Activated CD8-positive, alpha-beta memory T cell treated with anti-CD3 and anti-CD28 coated beads, Interleukin-2, amount 50 U/mL, for 48 hours (primary cell): ENCODE results near the gene ZFP30.
"Not testable (repeated sequence)": the region's sequence is repeated elsewhere in the genome, so short reads cannot be mapped to it uniquely, and the experiment has no call there.

Source experiments
- DNase-seq: peaks from one replicate; pipeline ENCODE4 v3.0.0-alpha.2; 2020

The ZFP30 gene

DNA sequence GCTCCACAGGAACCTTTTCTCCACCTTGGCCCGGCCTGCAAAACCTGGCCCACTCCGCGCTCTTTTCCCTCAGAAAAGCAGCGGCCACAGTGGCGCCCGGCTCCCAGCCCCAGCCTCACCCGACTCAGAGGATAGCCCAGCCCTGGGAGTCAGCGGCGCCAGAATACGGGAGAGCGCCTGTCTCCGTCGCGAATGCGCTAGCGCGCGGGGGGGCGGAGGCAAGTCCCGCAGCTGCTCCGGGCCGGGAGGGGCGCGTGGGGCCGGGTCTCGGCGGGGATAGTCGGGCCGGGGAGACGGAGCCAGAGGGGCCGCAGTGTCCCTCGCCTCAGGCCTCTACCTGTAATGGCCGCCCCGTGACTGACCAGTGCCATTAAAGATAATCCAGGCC, at the start of gene ZFP30:
ZFP30 (minus strand) TSS at position 165 of the 388 bp plus-strand sequence. CDS start 7,643 bp downstream, outside the sequence.
- DNase-seq: peak; percentile 87

- no peak for DNase-seq
Observed at GRCh38 chr19:37699057-37699456, 43.8 kb upstream of the ZFP30 start.

DNA sequence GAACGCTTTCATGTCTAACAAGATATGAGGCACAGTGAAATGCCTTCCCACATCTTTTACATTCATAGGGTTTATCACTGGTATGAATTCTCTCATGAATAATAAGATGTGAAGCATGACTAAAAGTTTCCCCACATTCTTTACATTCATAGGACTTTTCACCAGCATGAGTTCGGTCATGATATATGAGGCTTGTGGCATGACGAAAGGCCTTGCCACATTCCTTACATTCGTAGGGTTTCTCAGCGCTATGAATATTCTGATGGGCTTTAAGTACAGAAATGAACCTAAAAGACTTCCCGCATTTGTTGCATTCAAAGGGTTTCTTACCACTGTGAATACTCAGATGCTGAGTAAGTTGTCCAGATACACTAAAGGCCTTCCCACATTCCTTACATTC, 43.0 kb upstream of the ZFP30 start:
- no peak for DNase-seq

GRCh38 chr19:37695144-37695899, 40.1 kb upstream of the ZFP30 start:
- DNase-seq: no peak

DNA sequence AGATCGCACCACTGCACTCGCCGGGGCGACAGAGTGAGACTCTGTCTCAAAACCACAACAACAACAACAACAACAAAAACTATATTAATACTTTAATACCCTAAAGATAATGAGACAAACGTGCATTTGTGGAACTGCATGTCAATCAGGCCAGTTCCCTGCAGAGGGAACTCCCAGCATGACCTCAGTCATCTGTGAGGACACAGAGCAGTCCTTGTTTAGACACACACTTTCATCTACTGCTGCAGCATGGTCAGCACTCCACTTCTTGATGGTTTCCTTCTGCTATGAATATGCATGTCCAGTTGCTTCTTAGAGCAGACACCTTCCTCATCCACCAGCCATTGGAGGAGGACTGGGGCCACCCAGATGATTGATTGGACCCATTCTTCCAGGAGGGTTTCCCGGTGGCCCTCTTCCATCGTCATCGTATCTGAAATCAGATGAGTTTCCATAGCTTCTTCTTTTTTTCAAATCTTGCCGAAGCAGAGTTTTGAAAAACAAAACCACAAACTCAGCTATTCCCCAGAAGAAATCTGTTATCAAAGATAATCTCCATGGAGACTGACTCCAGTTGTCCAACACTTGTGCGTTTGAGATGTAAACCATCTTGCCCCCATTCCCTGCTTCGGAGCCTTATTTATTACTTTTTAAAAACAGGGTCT, 37.8 kb upstream of the ZFP30 start:
- no peak for DNase-seq

- peak; percentile 86 for DNase-seq
Observed at GRCh38 chr19:37691881-37692504, 36.7 kb upstream of the ZFP30 start.

- DNase-seq: no peak
Observed at GRCh38 chr19:37683520-37683919, 28.3 kb upstream of the ZFP30 start.

DNA sequence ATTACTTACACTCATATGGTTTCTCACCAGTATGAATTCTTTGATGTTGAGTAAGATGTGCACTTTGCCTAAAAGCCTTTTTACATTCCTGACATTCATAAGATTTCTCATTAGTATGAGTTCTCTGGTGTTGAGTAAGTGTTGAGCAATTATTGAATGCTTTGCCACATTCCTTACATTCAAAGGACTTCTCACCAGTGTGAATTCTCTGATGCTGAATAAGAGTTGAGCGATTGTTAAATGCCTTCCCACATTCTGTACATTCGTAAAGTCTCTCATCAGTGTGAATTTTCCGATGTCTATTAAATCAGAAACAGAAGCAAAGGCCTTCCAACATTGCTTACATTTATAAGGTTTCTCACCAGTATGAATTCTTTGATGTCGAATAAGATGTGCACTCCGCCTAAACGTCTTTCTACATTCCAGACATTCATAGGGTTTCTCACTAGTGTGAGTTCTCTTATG, 14.2 kb upstream of the ZFP30 start:
- DNase-seq: no peak

GRCh38 chr19:37657157-37657556, 1.9 kb upstream of the ZFP30 start:
- DNase-seq: not testable (repeated sequence)

GRCh38 chr19:37655689-37656371, 565 bp upstream of the ZFP30 start:
- DNase-seq: peak; percentile 92

DNA sequence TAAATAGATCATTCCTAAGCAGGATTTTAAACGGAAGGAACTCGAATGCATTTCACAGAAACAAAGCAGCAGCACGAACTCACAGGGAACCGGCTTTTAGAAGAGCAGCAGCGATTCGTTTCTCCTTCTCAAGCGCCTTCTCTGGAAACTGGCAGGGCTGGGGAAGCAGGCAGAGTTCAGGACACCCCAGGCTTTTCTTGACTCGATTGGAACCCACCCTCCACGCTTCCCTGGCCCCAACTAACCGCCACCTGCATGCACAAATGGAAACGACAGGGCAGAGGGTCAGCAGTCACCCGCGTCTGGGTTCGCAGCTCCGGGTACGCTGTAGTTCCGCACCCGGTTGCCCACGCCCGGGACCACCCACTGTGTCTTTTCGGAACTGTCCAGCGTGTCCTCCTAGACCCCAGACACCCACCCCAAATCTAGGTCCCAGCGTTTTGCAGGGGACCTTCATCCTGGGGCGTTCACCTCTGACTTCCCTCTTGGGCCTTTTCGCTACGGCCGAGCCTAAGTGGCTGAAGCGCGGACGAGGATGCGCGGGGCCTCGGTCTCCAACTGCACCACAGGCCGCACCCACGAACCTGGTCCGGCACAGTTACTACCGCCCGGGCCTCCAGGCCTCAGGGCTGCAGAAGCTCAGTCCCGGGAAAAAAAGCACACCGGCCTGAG, 500 bp downstream of the ZFP30 start:
- peak; percentile 71 for DNase-seq

GRCh38 chr19:37654118-37654517, 1.1 kb downstream of the ZFP30 start:
- DNase-seq: no peak

DNA sequence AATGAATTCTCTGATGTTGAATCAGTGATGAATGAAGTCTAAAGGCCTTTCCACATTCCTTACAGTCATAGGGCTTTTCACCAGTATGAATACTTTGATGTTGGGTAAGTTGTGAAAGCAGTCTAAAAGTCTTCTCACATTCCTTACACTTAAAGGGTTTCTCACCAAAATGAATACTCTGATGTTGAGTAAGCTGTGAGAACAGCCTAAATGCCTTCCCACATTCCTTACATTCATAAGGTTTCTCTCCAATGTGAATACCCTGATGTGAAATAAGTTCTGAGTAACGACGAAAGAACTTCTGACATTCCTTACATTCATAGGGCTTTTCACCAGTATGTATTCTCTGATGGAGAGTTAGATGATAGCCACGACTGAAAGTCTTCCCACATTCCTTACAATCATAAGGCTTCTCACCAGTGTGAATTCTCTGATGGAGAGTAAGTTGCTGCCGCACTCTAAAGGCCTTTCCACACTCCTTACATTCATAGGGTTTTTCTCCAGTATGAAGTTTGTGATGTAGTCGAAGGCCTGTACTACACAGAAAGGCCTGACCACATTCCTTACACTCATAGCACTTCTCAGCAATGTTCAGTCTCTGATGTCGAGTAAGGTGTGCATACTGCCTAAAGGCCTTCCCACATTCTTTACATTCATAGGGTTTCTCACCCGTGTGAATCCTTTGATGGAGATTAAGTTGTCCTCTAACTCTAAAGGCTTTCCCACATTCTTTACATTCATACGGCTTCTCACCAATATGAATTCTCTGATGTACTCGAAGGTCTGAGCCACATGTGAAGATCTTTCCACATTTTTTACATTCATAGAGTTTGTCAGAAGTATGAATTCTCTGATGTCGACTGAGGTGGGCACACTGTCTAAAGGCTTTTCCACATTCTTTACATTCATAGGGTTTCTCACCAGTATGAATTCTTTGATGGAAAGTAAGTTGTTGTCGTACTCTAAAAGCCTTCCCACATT, 19.9 kb downstream of the ZFP30 start:
- DNase-seq: no peak

DNA sequence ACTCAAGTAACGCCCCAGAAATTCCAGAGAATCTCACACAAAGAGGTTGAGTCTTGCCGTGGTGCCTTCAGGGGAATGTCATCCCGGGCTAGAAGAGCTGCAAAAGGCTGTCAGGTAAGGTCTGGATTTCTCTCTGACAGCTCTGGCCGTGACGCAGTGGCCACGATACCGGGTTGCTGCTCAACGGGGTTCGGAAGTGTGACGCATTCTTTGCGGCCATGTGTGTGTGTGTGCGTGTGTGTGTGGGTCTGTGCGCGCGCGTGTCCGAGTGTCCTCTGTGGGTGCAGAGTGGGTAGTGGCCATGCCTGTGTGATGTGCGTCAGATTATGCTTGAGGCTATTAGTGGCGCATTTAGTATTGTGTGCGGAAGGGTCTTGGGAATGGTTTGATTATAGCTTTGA, 60.3 kb downstream of the ZFP30 start:
- DNase-seq: peak; percentile 79

- DNase-seq: peak; percentile 93
Observed at GRCh38 chr19:37594304-37594981, 60.8 kb downstream of the ZFP30 start, which contains the start of the genes ZNF540 and ZNF571. ZNF540 (plus strand) TSS chr19:37594876; CDS start chr19:37598448, 3,572 bp downstream. ZNF571 (minus strand) TSS chr19:37594792; CDS start chr19:37586676, 8,116 bp downstream.

DNA sequence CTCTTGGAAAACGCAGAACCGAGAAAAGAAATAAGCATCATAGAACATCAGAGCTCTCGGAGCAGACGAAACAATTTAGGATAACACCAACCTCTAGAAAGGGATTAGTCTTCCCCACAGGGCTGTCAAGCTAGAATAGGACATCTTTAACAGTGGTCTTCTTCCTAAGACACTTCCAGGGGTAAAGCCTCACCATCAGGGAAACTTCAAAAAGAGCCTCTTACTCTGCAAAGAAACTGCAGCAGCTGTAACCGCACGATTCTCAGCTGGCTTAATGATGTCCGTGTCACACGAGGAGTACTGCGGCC, 61.3 kb downstream of the ZFP30 start:
- DNase-seq: no peak

DNA sequence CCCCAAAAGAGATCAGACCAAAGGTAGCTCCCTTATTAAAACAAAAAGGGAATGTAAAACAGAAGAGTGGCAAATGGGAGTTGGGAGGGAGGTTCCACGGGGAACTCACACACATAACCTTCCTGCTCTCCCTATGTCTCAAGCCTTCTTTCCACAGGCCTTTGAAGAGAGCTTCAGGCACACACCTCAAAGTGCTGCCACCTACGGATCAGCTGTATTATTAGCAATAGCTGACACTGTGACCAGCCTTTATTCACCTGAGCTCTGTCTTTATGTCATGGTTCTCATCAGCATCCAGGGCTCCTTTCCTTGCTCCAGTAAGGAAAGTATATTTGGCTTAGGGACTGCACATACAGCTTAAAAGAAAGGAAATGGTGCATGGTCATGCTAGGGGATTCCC, 71.9 kb downstream of the ZFP30 start:
- DNase-seq: no peak

DNA sequence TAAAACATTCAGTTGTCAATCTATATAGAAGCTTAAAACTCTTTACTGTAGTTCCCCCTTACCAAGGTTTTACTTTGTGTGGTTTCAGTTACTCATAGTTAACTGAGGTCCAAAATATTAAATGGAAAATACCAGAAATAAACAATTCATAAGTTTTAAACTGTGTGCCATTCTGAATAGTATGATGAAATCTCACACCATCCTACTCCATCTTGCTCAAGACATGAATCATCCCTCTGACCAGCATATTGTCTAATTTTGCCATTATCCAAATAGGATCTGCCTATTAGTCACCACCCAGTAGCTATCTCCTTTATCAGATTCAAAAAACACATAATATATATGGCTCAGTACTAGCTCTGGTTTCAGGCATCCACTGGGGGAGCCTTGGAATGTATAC, 83.1 kb downstream of the ZFP30 start:
- no peak for DNase-seq

DNA sequence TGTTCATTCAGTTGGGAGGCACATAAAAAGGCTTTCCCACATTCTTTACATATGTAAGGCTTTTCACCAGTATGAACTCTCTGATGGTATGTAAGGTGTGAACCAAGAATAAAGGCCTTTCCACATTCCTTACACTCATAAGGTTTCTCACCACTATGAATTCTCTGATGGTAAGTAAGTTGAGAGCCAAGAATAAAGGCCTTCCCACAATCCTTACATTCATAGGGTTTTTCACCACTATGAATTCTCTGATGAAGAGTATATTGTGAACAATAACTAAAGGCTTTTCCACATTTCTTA, 89.9 kb downstream of the ZFP30 start:
- DNase-seq: no peak

DNA sequence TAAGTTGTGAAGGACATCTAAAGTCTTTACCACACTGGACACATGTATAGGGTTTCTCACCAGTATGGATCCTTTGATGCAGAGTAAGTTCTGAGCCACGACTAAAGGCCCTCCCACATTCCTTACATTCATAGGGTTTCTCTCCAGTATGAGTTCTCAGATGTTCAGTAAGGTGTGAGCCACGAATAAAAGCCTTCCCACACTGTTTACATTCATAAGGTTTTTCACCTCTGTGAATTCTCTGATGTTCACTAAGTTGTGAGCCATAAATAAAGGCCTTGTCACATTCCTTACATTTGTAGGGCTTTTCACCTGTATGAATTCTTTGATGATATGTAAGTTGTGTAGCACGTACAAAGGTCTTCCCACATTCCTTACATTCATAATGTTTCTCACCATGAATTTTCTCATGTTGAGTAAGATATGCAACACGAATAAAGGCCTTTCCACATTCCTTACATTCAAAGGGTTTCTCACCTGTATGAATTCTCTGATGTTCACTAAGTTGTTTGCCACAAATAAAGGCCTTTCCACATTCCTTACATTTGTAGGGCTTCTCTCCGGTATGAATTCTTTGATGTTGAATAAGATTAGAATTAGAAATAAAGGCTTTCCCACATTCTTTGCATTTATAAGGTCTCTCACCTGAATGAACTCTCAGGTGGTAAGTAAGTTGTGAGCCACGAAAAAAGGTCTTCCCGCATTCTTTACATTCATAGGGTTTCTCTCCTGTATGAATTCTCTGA, 90.5 kb downstream of the ZFP30 start:
- DNase-seq: no peak
